ENCODE measurements around the gene AHCYL1. TPM values are rescaled to one million over a fixed set of nuclear protein-coding genes. Genes with fewer than 3 reads are reported as not detected.
A peak's percentile ranks its signal among the peaks of the same experiment; 100 is the strongest.

The AHCYL1 gene
- total and polyA plus RNA-seq, 2 experiments from 2014 or later: 56.2 to 97.6 TPM

DNA sequence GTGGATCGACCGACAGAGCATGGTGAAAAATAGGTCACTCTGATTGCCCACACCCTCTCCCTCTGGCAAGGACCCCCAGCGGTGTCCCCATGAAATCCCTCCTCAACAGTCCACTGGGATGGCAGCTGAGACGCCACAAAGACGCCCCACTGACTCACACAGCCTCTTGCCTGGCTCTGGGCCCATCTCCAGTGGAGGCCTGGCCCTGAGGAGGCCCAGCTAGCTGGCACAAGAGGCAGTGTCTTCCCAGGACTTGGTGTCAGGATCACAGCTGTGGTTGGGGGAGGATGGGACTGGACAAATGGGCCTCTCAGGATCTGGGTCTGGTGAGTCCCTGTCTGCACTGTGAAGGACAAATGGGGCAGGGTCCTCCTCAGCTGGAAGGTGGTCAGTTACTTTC, 81.3 kb downstream of the AHCYL1 start:
- WGBS (ENCODE audit: low lambda C conversion rate, missing lambda C conversion rate): 91% methylated on average over 5 of the region's 5 CpGs
- Histone ChIP-seq H3K9me2 (replicated peaks; ENCODE audit: insufficient read depth) (no peaks in the 10 kb centered on the region), H3K4me1 (ENCODE audit: insufficient read depth) (peaks cover 14% of the 10 kb centered on the region), H3K27ac (no peak overlapping the region), H3K4me3 (no peak overlapping the region), H4K20me1 (ENCODE audit: insufficient read depth, poor library complexity, severe bottlenecking) (no peaks in the 10 kb centered on the region), H3K36me3 (replicated peaks; ENCODE audit: insufficient read depth, low read depth) (no peaks in the 10 kb centered on the region), H3K27me3 (peaks cover 53% of the 10 kb centered on the region), H3K79me2 (no peaks in the 10 kb centered on the region), H3K9me3 (ENCODE audit: low read depth) (no peaks in the 10 kb centered on the region), H2AFZ (no peak overlapping the region), H3K4me2 (no peak overlapping the region)
- DNase-seq (ENCODE audit: low spot score): no peak
- TF ChIP-seq, protein P1, sequence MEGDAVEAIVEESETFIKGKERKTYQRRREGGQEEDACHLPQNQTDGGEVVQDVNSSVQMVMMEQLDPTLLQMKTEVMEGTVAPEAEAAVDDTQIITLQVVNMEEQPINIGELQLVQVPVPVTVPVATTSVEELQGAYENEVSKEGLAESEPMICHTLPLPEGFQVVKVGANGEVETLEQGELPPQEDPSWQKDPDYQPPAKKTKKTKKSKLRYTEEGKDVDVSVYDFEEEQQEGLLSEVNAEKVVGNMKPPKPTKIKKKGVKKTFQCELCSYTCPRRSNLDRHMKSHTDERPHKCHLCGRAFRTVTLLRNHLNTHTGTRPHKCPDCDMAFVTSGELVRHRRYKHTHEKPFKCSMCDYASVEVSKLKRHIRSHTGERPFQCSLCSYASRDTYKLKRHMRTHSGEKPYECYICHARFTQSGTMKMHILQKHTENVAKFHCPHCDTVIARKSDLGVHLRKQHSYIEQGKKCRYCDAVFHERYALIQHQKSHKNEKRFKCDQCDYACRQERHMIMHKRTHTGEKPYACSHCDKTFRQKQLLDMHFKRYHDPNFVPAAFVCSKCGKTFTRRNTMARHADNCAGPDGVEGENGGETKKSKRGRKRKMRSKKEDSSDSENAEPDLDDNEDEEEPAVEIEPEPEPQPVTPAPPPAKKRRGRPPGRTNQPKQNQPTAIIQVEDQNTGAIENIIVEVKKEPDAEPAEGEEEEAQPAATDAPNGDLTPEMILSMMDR (IDR thresholded peaks at IDR 0.05; ENCODE audit: poor library complexity): no peak
- TF ChIP-seq EZH2phosphoT487 (IDR thresholded peaks at IDR 0.05; ENCODE audit: low read depth, severe bottlenecking, unreplicated experiment) (no peak), EZH2 (IDR thresholded peaks at IDR 0.05; ENCODE audit: borderline replicate concordance) (no peak)

DNA sequence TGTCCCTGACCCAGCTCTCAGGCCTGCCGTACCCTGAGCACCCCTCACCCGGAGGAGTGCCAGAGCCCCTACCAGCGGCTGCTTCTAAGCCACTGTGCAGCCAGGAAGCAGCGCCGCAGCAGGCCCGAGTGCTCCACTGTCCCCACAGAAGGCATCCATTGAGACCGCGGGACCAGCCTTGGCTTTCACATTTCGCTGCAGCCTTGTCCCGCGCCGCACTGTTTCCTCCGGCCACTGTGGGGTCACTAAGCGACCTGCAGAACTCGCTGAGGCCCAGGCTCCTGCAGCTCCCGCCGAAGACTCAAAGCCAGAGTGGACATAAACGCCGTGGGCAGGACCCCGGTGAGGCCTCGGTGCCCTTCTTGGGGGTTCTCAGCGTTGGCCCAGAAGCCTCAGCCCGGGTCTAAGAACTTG, 82.9 kb downstream of the AHCYL1 start:
- Histone ChIP-seq H3K36me3 (replicated peaks; ENCODE audit: insufficient read depth, low read depth) (no peaks in the 10 kb centered on the region), H4K20me1 (ENCODE audit: insufficient read depth, poor library complexity, severe bottlenecking) (no peaks in the 10 kb centered on the region), H3K4me1 (ENCODE audit: insufficient read depth) (peaks cover 14% of the 10 kb centered on the region), H3K27ac (no peak overlapping the region), H2AFZ (no peak overlapping the region), H3K79me2 (no peaks in the 10 kb centered on the region), H3K9me2 (replicated peaks; ENCODE audit: insufficient read depth) (no peaks in the 10 kb centered on the region), H3K4me2 (peak overlapping the region; percentile 71), H3K4me3 (no peak overlapping the region), H3K9me3 (ENCODE audit: low read depth) (no peaks in the 10 kb centered on the region), H3K27me3 (peaks cover 69% of the 10 kb centered on the region)
- 32% methylated on average over 20 of the region's 23 CpGs for WGBS (ENCODE audit: low lambda C conversion rate, missing lambda C conversion rate)
- no peak for DNase-seq (ENCODE audit: low spot score)
- TF ChIP-seq, protein P1 (IDR thresholded peaks at IDR 0.05; ENCODE audit: poor library complexity): no peak
- TF ChIP-seq EZH2phosphoT487 (IDR thresholded peaks at IDR 0.05; ENCODE audit: low read depth, severe bottlenecking, unreplicated experiment): no peak
- TF ChIP-seq EZH2 (IDR thresholded peaks at IDR 0.05; ENCODE audit: borderline replicate concordance): no peak

DNA sequence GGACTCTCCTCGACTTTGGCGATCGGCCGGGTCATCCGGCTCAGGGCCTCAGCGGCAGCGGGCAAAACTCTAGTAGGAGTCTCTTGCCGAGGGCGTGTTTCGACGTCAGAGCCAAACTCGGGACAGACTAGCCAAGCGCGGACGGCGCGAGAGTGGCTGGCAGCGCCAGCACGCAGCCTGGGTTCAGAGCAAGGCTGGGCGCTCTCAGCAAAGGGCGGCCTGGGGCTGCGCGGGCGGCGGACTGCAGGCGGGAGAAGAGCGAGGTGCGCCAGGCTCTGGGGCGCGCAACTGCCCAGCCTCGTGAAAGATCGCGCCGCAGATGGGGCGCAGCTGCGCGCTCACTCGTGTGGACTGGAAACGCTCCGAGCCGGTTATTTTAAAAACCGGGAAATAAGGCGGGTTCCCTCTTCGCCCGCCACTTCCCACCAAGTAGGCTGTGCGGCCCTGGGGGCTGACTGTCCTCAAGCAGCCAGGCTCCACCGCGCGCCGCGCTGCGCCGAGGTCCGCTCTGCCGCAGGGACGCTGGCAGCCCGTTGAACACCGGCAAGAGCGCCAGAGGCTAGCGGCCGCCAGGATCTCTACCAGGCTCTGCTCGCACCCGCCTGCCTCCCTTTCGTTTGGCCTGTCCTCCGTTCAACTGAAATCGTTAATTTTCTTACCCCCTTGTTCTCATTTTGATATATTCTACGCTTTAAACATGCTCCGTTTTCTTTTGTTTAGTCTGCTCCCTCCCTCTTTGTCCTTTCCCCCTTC, 83.5 kb downstream of the AHCYL1 start:
- Histone ChIP-seq H3K79me2 (no peaks in the 10 kb centered on the region), H3K9me3 (ENCODE audit: low read depth) (no peaks in the 10 kb centered on the region), H3K9me2 (replicated peaks; ENCODE audit: insufficient read depth) (no peaks in the 10 kb centered on the region), H4K20me1 (ENCODE audit: insufficient read depth, poor library complexity, severe bottlenecking) (no peaks in the 10 kb centered on the region), H2AFZ (no peak overlapping the region), H3K4me2 (peak overlapping the region; percentile 71), H3K4me3 (no peak overlapping the region), H3K27ac (no peak overlapping the region), H3K27me3 (peaks cover 74% of the 10 kb centered on the region), H3K36me3 (replicated peaks; ENCODE audit: insufficient read depth, low read depth) (no peaks in the 10 kb centered on the region), H3K4me1 (ENCODE audit: insufficient read depth) (peaks cover 14% of the 10 kb centered on the region)
- no peak for DNase-seq (ENCODE audit: low spot score)
- 8% methylated on average over 61 of the region's 68 CpGs for WGBS (ENCODE audit: low lambda C conversion rate, missing lambda C conversion rate)
- TF ChIP-seq EZH2phosphoT487 (IDR thresholded peaks at IDR 0.05; ENCODE audit: low read depth, severe bottlenecking, unreplicated experiment) (peak; percentile 37), EZH2 (IDR thresholded peaks at IDR 0.05; ENCODE audit: borderline replicate concordance) (peak; percentile 54)
- TF ChIP-seq, protein P1 (IDR thresholded peaks at IDR 0.05; ENCODE audit: poor library complexity): no peak

Measured in hepatocyte (in vitro differentiated cells).